Naive thymus-derived CD4-positive, alpha-beta T cell (primary cell): Measurements from ENCODE around the gene H6PD. TPM values are rescaled to one million over a fixed set of nuclear protein-coding genes. Genes with fewer than 3 reads are reported as not detected.

Experiments
- ATAC-seq: fragments of 150-1000 bp; cut with Tn5 transposase; 2 replicates; pipeline ENCODE4 v1.10.0; 2021; ENCODE audit warnings: mild to moderate bottlenecking, moderate library complexity
- CTCF ChIA-PET: fragments of 350-600 bp; sonication (Branson Sonifier 250); formaldehyde crosslinking; loops from one replicate; lab custom pipeline; 2021; ENCODE audit warnings: antibody characterized with exemption; lab: Charles Lee
- POLR2A ChIA-PET: fragments of 350-600 bp; sonication (Branson Sonifier 250); formaldehyde crosslinking; loops from one replicate; lab custom pipeline; 2021; ENCODE audit warnings: antibody characterized with exemption, inconsistent platforms; lab: Charles Lee
- DNase-seq, 9 donors: peaks; one replicate each; pipeline versions ENCODE4 v3.0.0 to v3.0.0-alpha.2; 2020 to 2022; ENCODE audit warnings: mixed read lengths in 1 of 9
- H3K27ac ChIP-seq: one replicate; pipeline ENCODE4 v1.7.0; 2013; ENCODE audit warnings: mild to moderate bottlenecking, low read depth, low read length, moderate library complexity
- H3K27me3 ChIP-seq, 2 donors: one replicate each; pipeline ENCODE4 v1.7.0; 2013; ENCODE audit warnings: low read length in 2 of 2, mild to moderate bottlenecking in 2 of 2, moderate library complexity in 2 of 2; ENCODE audit not compliant: control insufficient read depth in 2 of 2, insufficient read depth in 2 of 2
- H3K36me3 ChIP-seq, 3 experiments: 1 replicate in 2 of 3; 2 replicates in 1 of 3; pipeline ENCODE4 v1.7.0; 2013; ENCODE audit warnings: low read length in 3 of 3, mild to moderate bottlenecking in 3 of 3, moderate library complexity in 1 of 3; ENCODE audit not compliant: insufficient read depth in 3 of 3, control insufficient read depth in 2 of 3
- H3K4me1 ChIP-seq, 2 donors: one replicate each; pipeline ENCODE4 v1.7.0; 2013; ENCODE audit warnings: low read length in 2 of 2, mild to moderate bottlenecking in 2 of 2, moderate library complexity in 1 of 2; ENCODE audit not compliant: control insufficient read depth in 2 of 2, insufficient read depth in 2 of 2
- H3K4me3 ChIP-seq: 2 replicates; pipeline ENCODE4 v1.7.0; 2013; ENCODE audit warnings: mild to moderate bottlenecking, low read length
- H3K9me3 ChIP-seq, 3 experiments: 1 replicate in 2 of 3; 2 replicates in 1 of 3; pipeline ENCODE4 v1.7.0; 2013; ENCODE audit warnings: low read length in 3 of 3; ENCODE audit not compliant: control insufficient read depth in 2 of 3
- H3K27ac Mint-ChIP-seq, 9 donors: one replicate each; pipeline ENCODE4 v1.8.0; 2020 to 2022; ENCODE audit warnings: mixed read lengths in 9 of 9, mild to moderate bottlenecking in 8 of 9, moderate library complexity in 5 of 9, inconsistent platforms in 2 of 9
- H3K27me3 Mint-ChIP-seq, 5 donors: one replicate each; pipeline ENCODE4 v1.8.0; 2021 to 2022; ENCODE audit warnings: mixed read lengths in 5 of 5, mild to moderate bottlenecking in 1 of 5
- H3K36me3 Mint-ChIP-seq, 5 donors: one replicate each; pipeline ENCODE4 v1.8.0; 2020 to 2022; ENCODE audit warnings: mixed read lengths in 5 of 5, mild to moderate bottlenecking in 3 of 5, inconsistent platforms in 1 of 5
- H3K4me1 Mint-ChIP-seq, 7 donors: one replicate each; pipeline ENCODE4 v1.8.0; 2020 to 2022; ENCODE audit warnings: mixed read lengths in 7 of 7, mild to moderate bottlenecking in 3 of 7, inconsistent platforms in 1 of 7
- H3K4me3 Mint-ChIP-seq, 10 donors: one replicate each; pipeline ENCODE4 v1.8.0; 2020 to 2022; ENCODE audit warnings: mild to moderate bottlenecking in 10 of 10, mixed read lengths in 10 of 10, moderate library complexity in 6 of 10, inconsistent platforms in 2 of 10
- H3K9me3 Mint-ChIP-seq, 11 donors: one replicate each; pipeline ENCODE4 v1.8.0; 2020 to 2022; ENCODE audit warnings: mixed read lengths in 11 of 11, mild to moderate bottlenecking in 4 of 11, inconsistent platforms in 1 of 11, moderate library complexity in 1 of 11
- intact Hi-C, 2 donors: fragments of 100-400 bp; cut with micrococcal nuclease; formaldehyde crosslinking; loops; one replicate each; pipeline ENCODE4 v1.15.1; 2023
- polyA plus RNA-seq, 2 donors: library from polyadenylated mRNA; unstranded; fragments of 300-500 nt; fragmentation: Illumina TruSeq; gene quantifications; one replicate each; pipeline ENCODE4 v1.2.3, GENCODE V29; 2021
- total RNA-seq, 6 experiments: library from RNA in 5 of 6; stranded (reverse) in 5 of 6; gene quantifications; 1 replicate in 5 of 6; 2 replicates in 1 of 6; pipeline ENCODE4 v1.2.3 and lab custom pipeline; 2021 to 2026

Gene H6PD
- total and polyA plus RNA-seq, 7 experiments from 2014 or later = 12.1 to 27.6 (median 19.3) TPM

DNA sequence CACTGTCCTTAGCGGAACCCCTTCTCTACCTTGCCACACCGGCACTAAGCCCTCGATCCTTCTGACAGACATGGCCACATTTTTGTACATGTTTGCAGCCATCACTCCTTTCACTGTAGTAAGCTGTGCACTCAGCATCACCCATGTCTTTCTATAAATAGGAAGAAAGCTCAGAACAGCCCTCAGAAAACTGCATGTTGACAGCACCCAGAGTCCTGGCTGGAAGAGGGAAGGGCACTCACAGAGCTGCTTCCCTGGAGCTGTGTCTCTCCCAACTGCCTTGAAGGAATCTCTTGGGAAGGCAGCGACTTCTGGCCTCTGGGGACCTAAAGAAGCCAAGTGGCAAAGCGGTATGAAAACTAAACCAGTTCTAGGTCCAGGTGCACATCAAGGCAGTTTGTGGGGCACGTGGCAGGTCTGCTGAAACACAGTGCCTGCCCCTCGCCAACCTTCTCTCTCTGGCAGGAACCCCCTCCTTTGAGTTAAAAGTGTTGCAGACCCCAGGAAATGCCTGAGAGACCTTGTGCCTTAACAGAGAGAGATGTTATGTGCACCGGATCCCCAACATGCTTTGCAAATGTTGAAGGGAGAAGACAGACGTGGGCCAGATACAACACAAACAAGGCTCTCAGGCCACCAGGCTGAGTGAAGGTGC is 41.9 kb upstream of the H6PD start:
- DNase-seq (no peak), ATAC-seq (no peak)
- H3K27me3 Mint-ChIP-seq = peaks cover 11 to 51% (median 32%) of the 10 kb centered on the region in 5 donors
- H3K36me3 Mint-ChIP-seq = peaks cover 0 to 4% (median 0%) of the 10 kb centered on the region in 5 donors
- H3K4me1 ChIP-seq = no peaks in the 10 kb centered on the region
- H3K4me3 ChIP-seq = no peak overlapping the region
- intact Hi-C loops = no loop called here
- H3K27ac Mint-ChIP-seq = no peak overlapping the region
- no peak overlapping the region for H3K4me3 Mint-ChIP-seq
- no peaks in the 10 kb centered on the region for H3K27me3 ChIP-seq
- no peak overlapping the region for H3K27ac ChIP-seq
- no peaks in the 10 kb centered on the region for H3K9me3 Mint-ChIP-seq
- ChIA-PET CTCF (interaction anchor here (0.6 kb wide), 1 partner anchor 77 kb away, joined by 6 read pairs; no protein-coding TSS in a partner anchor), POLR2A (no interaction called here)
- H3K9me3 ChIP-seq = no peaks in the 10 kb centered on the region
- peaks cover 6 to 11% (median 8%) of the 10 kb centered on the region in 7 donors for H3K4me1 Mint-ChIP-seq
- H3K36me3 ChIP-seq = no peaks in the 10 kb centered on the region

DNA sequence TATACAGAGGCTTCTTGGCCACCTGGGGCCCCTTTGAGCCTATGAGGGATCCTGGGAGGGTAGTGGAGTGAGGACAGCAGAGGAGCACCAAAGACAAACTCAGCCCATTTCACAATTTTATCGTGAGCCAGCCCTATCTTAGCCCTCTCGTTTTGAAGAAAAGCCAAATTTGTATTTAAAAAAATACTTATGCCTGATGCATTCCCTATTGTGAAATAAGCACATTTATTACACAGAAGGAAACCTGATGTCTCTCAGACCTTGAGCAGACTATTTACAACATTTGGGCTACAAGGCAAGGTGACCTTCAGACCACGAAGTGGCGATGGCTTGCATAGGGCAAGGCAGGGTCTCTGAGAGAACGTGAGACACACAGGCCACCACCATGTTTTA is 41.3 kb upstream of the H6PD start:
- ATAC-seq = no peak
- H3K27ac Mint-ChIP-seq = no peak overlapping the region
- H3K36me3 Mint-ChIP-seq = peaks cover 0 to 4% (median 0%) of the 10 kb centered on the region in 5 donors
- POLR2A ChIA-PET = no interaction called here
- peaks cover 6 to 11% (median 8%) of the 10 kb centered on the region in 7 donors for H3K4me1 Mint-ChIP-seq
- no peaks in the 10 kb centered on the region for H3K36me3 ChIP-seq
- intact Hi-C loops = no loop called here
- H3K4me1 ChIP-seq = no peaks in the 10 kb centered on the region
- no peak overlapping the region for H3K4me3 ChIP-seq
- H3K9me3 ChIP-seq = no peaks in the 10 kb centered on the region
- no peaks in the 10 kb centered on the region for H3K27me3 ChIP-seq
- H3K4me3 Mint-ChIP-seq = no peak overlapping the region
- H3K27me3 Mint-ChIP-seq = peaks cover 16 to 56% (median 38%) of the 10 kb centered on the region in 5 donors
- no peak overlapping the region for H3K27ac ChIP-seq
- CTCF ChIA-PET = interaction anchor here (1.1 kb wide), 1 partner anchor 17 kb away, joined by 3 read pairs; no protein-coding TSS in a partner anchor
- no peaks in the 10 kb centered on the region for H3K9me3 Mint-ChIP-seq
- DNase-seq = no peak

DNA sequence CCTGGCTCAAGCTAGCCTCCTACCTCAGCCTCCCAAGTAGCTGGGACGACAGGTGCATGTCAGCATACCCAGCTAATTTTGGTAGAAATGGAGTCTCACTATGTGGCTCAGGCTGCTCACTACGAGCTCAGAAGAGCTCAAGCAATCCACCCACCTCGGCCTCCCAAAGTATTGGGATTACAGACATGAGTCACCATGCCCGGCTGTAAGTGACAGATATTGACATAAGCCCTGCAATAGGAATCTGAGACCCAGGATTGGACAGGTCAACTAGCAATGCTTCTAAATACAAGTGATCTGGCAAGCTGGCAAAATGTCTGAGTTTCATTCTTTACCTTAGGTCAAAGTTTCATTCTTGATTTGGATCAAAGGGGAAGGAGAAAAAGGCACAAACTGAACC is 40.5 kb upstream of the H6PD start:
- CTCF ChIA-PET = interaction anchor here (0.6 to 1.2 kb wide), 3 partner anchors 16 to 83 kb away, joined by 3 to 5 read pairs (median 3); no protein-coding TSS in a partner anchor
- H3K4me1 ChIP-seq = no peaks in the 10 kb centered on the region

DNA sequence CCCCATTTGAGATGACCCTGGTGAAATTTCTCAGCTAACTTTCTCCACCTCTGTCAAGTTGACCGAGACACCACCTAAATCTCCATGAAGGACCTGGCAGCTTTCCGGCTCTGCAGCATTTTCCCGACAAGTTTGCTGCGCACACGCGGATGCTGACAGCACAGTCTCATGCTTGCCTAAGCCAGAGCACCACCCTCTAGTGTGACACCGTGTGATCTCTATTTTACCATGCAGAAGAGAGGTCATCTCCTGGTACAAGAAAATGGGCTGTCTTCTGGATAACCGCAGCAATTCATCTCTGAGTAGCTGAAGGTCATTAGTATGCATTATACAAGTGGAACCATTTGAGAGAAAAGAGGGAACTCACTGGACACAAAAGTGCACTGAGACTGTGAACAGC is 38.9 kb upstream of the H6PD start:
- no peaks in the 10 kb centered on the region for H3K9me3 ChIP-seq
- no peaks in the 10 kb centered on the region for H3K36me3 ChIP-seq
- H3K36me3 Mint-ChIP-seq = peaks cover 0 to 3% (median 0%) of the 10 kb centered on the region in 5 donors
- CTCF ChIA-PET = interaction anchor here (0.6 to 2.5 kb wide), 4 partner anchors 54 to 295 kb away, joined by 3 to 20 read pairs (median 6); no protein-coding TSS in a partner anchor
- POLR2A ChIA-PET = no interaction called here
- ATAC-seq (no peak), DNase-seq (no peak)
- H3K9me3 Mint-ChIP-seq = no peaks in the 10 kb centered on the region
- H3K4me3 ChIP-seq = no peak overlapping the region
- intact Hi-C loops = loop anchor here (1.0 to 5.0 kb wide), 4 partner anchors 14 to 188 kb away; no protein-coding TSS in a partner anchor
- H3K4me3 Mint-ChIP-seq = no peak overlapping the region
- H3K27ac ChIP-seq = no peak overlapping the region
- H3K4me1 ChIP-seq = no peaks in the 10 kb centered on the region
- H3K27ac Mint-ChIP-seq = no peak overlapping the region
- peaks cover 38 to 72% (median 56%) of the 10 kb centered on the region in 5 donors for H3K27me3 Mint-ChIP-seq
- peaks cover 6 to 14% (median 13%) of the 10 kb centered on the region in 7 donors for H3K4me1 Mint-ChIP-seq
- H3K27me3 ChIP-seq = peaks cover 0 to 7% of the 10 kb centered on the region in 2 donors

More for the DNA sequence above, 40.5 kb upstream of the H6PD start:
- Mint-ChIP-seq H3K4me3 (no peak overlapping the region), H3K4me1 (peaks cover 6 to 12% (median 8%) of the 10 kb centered on the region in 7 donors), H3K27ac (no peak overlapping the region), H3K36me3 (peaks cover 0 to 4% (median 0%) of the 10 kb centered on the region in 5 donors), H3K9me3 (no peaks in the 10 kb centered on the region), H3K27me3 (peaks cover 22 to 62% (median 44%) of the 10 kb centered on the region in 5 donors)
- Histone ChIP-seq H3K4me3 (no peak overlapping the region), H3K36me3 (no peaks in the 10 kb centered on the region), H3K27ac (no peak overlapping the region), H3K9me3 (no peaks in the 10 kb centered on the region), H3K27me3 (peaks cover 0 to 3% of the 10 kb centered on the region in 2 donors)
- POLR2A ChIA-PET = no interaction called here
- no peak for DNase-seq
- no peak for ATAC-seq
- intact Hi-C loops = no loop called here

- H3K36me3 ChIP-seq = no peaks in the 10 kb centered on the region
- ATAC-seq (peak; percentile 75), DNase-seq (peak in 8 of 9 donors; percentile 33 to 67 (median 50))
- ChIA-PET POLR2A (no interaction called here), CTCF (interaction anchor here (0.6 to 2.5 kb wide), 8 partner anchors 9 to 294 kb away, joined by 3 to 20 read pairs (median 4); no protein-coding TSS in a partner anchor)
- peaks cover 0 to 3% of the 10 kb centered on the region in 2 donors for H3K4me1 ChIP-seq
- peaks cover 11 to 20% (median 19%) of the 10 kb centered on the region in 7 donors for H3K4me1 Mint-ChIP-seq
- H3K9me3 Mint-ChIP-seq = no peaks in the 10 kb centered on the region
- peaks cover 3 to 10% of the 10 kb centered on the region in 2 donors for H3K27me3 ChIP-seq
- no peak overlapping the region for H3K27ac Mint-ChIP-seq
- H3K36me3 Mint-ChIP-seq = no peaks in the 10 kb centered on the region
- H3K4me3 Mint-ChIP-seq = no peak overlapping the region
- no peak overlapping the region for H3K4me3 ChIP-seq
- H3K27me3 Mint-ChIP-seq = peaks cover 46 to 74% (median 57%) of the 10 kb centered on the region in 5 donors
- no peak overlapping the region for H3K27ac ChIP-seq
- intact Hi-C loops = loop anchor here (1.0 to 5.0 kb wide), 4 partner anchors 15 to 189 kb away; no protein-coding TSS in a partner anchor
- H3K9me3 ChIP-seq = no peaks in the 10 kb centered on the region
These were observed 38.2 kb upstream of the H6PD start for GRCh38 chr1:9196129-9197040.
